Measurements from ENCODE around the gene TIPARP. TPM values are rescaled to one million over a fixed set of nuclear protein-coding genes. Genes with fewer than 3 reads are reported as not detected.
"Not testable (repeated sequence)": the region's sequence is repeated elsewhere in the genome, so short reads cannot be mapped to it uniquely, and the experiment has no call there.

Gene TIPARP
- total and polyA plus RNA-seq, 2 experiments from 2014 or later, result 4.5 to 6.9 TPM

GRCh38 chr3:156739976-156740375 lies 65.6 kb downstream of the TIPARP start:
- Mint-ChIP-seq H3K27ac (no peak overlapping the region), H3K4me3 (no peak overlapping the region), H3K27me3 (ENCODE audit: insufficient read depth, low read depth, poor library complexity) (no peaks in the 10 kb centered on the region), H3K4me1 (peaks cover 5% of the 10 kb centered on the region; the same call in 1 of the 3 replicates), H3K36me3 (ENCODE audit: low read depth) (no peaks in the 10 kb centered on the region), H3K9me3 (peaks cover 2% of the 10 kb centered on the region; the same call in 1 of the 3 replicates)
- H2AFZ ChIP-seq, result no peak overlapping the region
- no peaks in the 10 kb centered on the region for H3F3A ChIP-seq (replicated peaks; ENCODE audit: low read depth)
- ATAC-seq (no peak), DNase-seq (ENCODE audit: low spot score) (no peak)
- H3K27ac ChIP-seq (ENCODE audit: low read depth), result no peak overlapping the region
- H3K79me2 ChIP-seq (replicated peaks; ENCODE audit: insufficient read depth), result no peaks in the 10 kb centered on the region
- no peak overlapping the region for H3K4me2 ChIP-seq
- TF ChIP-seq JUNB (IDR thresholded peaks at IDR 0.05; ENCODE audit: unreplicated experiment) (no peak), NANOG (IDR thresholded peaks at IDR 0.05; ENCODE audit: borderline replicate concordance) (no peak), REST (IDR thresholded peaks at IDR 0.05; ENCODE audit: unreplicated experiment) (no peak), EZH2 (IDR thresholded peaks at IDR 0.05; ENCODE audit: low read depth, unreplicated experiment) (no peak), POLR2AphosphoS5 (IDR thresholded peaks at IDR 0.05; ENCODE audit: low read depth) (no peak), ZNF331 (CRISPR knock-in tag; IDR thresholded peaks at IDR 0.05; ENCODE audit: low read depth) (no peak), ZNF462 (CRISPR knock-in tag; IDR thresholded peaks at IDR 0.05) (no peak), ETS1 (IDR thresholded peaks at IDR 0.05) (no peak), ZNF114 (CRISPR knock-in tag; IDR thresholded peaks at IDR 0.05) (no peak), CREB1 (CRISPR knock-in tag; IDR thresholded peaks at IDR 0.05; ENCODE audit: low read depth) (no peak)
- H3K27me3 ChIP-seq (ENCODE audit: insufficient read depth), result no peaks in the 10 kb centered on the region
- no peaks in the 10 kb centered on the region for H4K20me1 ChIP-seq (replicated peaks; ENCODE audit: insufficient read depth)
- no peaks in the 10 kb centered on the region; the same call in 1 of the 2 replicates for H3K9me2 ChIP-seq (ENCODE audit: insufficient read depth)
- no peaks in the 10 kb centered on the region for H3K36me3 ChIP-seq (ENCODE audit: insufficient read depth)
- H3K4me3 ChIP-seq, result no peak overlapping the region
- no peaks in the 10 kb centered on the region for H3K4me1 ChIP-seq (ENCODE audit: insufficient read depth)

GRCh38 chr3:156740581-156740980 lies 66.2 kb downstream of the TIPARP start:
- not testable (repeated sequence) for H3K27ac ChIP-seq (ENCODE audit: low read depth); H3F3A ChIP-seq (replicated peaks; ENCODE audit: low read depth); H3K4me1 Mint-ChIP-seq; H3K79me2 ChIP-seq (replicated peaks; ENCODE audit: insufficient read depth); H3K36me3 Mint-ChIP-seq (ENCODE audit: low read depth); H3K36me3 ChIP-seq (ENCODE audit: insufficient read depth); H2AFZ ChIP-seq; H3K4me1 ChIP-seq (ENCODE audit: insufficient read depth); H3K4me3 Mint-ChIP-seq; H3K9me2 ChIP-seq (ENCODE audit: insufficient read depth); H3K27me3 Mint-ChIP-seq (ENCODE audit: insufficient read depth, low read depth, poor library complexity); H3K4me2 ChIP-seq; H3K27ac Mint-ChIP-seq; H3K27me3 ChIP-seq (ENCODE audit: insufficient read depth); H3K9me3 Mint-ChIP-seq; ATAC-seq; H4K20me1 ChIP-seq (replicated peaks; ENCODE audit: insufficient read depth); DNase-seq (ENCODE audit: low spot score); H3K4me3 ChIP-seq

Data from GM23338 (cell line).